Esophagus squamous epithelium (tissue), 5 donors: ENCODE data around the gene CBLB. TPM values are rescaled to one million over a fixed set of nuclear protein-coding genes. Genes with fewer than 3 reads are reported as not detected.

ENCODE experiments used
- DNase-seq: peaks from one replicate; lab custom pipeline; 2025; lab: John Stamatoyannopoulos, UW
- H3K27ac ChIP-seq, 4 donors: fragments of 200-600 bp; sonication (generic); one replicate each; pipeline ENCODE4 v1.5.1; 2016 to 2019; ENCODE audit warnings: mild to moderate bottlenecking in 1 of 4
- H3K27me3 ChIP-seq, 4 donors: fragments of 200-600 bp; sonication (generic); 1 replicate in 3 of 4; 2 replicates in 1 of 4; pipeline versions ENCODE4 v1.5.1 to v1.6.0; 2017 to 2021; ENCODE audit warnings: antibody characterized with exemption in 1 of 4
- H3K36me3 ChIP-seq, 3 donors: fragments of 200-600 bp; sonication (generic); one replicate each; pipeline ENCODE4 v1.5.1; 2016 to 2019
- H3K4me1 ChIP-seq, 3 donors: fragments of 200-600 bp; sonication (generic); one replicate each; pipeline ENCODE4 v1.5.1; 2017 to 2019
- H3K4me3 ChIP-seq, 4 donors: fragments of 200-600 bp; sonication (generic); 1 replicate in 3 of 4; 2 replicates in 1 of 4; pipeline ENCODE4 v1.5.1; 2016 to 2019; ENCODE audit warnings: mild to moderate bottlenecking in 2 of 4, moderate library complexity in 1 of 4
- H3K9me3 ChIP-seq, 3 donors: fragments of 200-600 bp; sonication (generic); one replicate each; pipeline ENCODE4 v1.5.1; 2016 to 2019
- CTCF ChIP-seq, 6 experiments: fragments of 450-650 bp in 4 of 6; fragments of 200-600 bp in 2 of 6; sonication (generic) in 2 of 6; IDR thresholded peaks; one replicate each; pipeline ENCODE4 v1.5.1; 2016 to 2019; ENCODE audit warnings: antibody characterized with exemption in 6 of 6, mild to moderate bottlenecking in 4 of 6, moderate library complexity in 4 of 6
- POLR2A ChIP-seq, 4 donors: fragments of 450-650 bp; IDR thresholded peaks; one replicate each; pipeline ENCODE4 v1.6.1; 2017; ENCODE audit warnings: antibody characterized with exemption in 4 of 4, mild to moderate bottlenecking in 4 of 4, moderate library complexity in 3 of 4
- WGBS, 2 donors: methylation state at CpG; one replicate each; pipeline ENCODE4 v1.1.5; 2018; 5-methylcytosine and 5-hydroxymethylcytosine counted together
- intact Hi-C: fragments of 100-400 bp; cut with DNase I; formaldehyde crosslinking; loops from one replicate; pipeline ENCODE4 v1.15.0; 2022
- total RNA-seq, 4 donors: library from RNA; depleted of rRNA; stranded (reverse); fragments of >200 nt; gene quantifications; one replicate each; pipeline ENCODE4 v1.1.0, GENCODE V29; 2016
- donor health status: DM: yes; HTN: yes; CAD: no.

Gene CBLB
- 10 to 100 TPM in 3 of 4 donors, 1 to 10 TPM in 1; 6.7 to 29.4 (median 19.6) TPM for total RNA-seq

DNA sequence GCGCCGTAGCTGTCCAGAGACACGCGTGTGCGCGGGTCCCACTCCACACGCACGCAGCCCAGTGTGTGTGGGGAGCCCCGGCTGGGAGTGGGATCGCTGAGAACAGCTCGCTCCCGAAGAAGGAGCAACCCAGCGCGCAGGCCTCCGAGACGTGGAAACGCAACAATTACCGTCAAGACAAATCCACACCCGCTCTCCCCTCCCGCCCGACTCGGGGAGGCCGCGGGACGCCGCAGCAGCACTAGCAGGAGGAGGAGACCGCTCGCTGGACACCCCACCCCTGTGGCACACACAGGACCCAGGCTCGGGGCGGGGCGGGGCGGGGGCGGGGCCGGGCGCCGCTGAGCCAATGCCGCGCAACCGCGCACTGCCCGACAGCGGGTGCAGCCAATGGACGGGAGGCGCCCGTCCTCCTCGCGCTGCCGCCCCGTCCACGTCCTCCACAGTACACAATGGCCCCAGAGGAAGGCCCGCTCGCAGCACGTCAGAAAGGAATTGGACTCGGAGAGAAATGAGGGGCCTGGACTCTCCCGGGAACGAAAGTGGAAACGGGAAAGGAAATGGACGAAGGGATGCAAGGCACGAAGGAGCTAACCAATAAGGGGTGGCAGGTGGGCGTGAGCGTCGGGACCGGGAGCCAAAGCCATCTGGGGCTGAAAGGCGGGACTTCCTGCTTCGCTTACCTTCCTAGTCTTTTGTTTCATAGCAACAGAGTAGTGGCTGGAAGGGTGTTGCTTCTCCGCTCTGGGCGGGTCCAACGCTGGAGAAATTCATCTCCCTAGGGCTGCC, at the start of gene CBLB:
Gene CBLB, minus strand, starts transcription at position 271 of the 789 bp plus-strand sequence. CDS start 1,435 bp downstream, outside the sequence.
- no peaks in the 10 kb centered on the region for H3K9me3 ChIP-seq
- TF ChIP-seq POLR2A (IDR thresholded peaks at IDR 0.05) (peak in 3 of 4 donors; percentile 39 to 91 (median 89)), CTCF (IDR thresholded peaks at IDR 0.05) (no peak)
- intact Hi-C loops, result no loop called here
- H3K27me3 ChIP-seq, result no peaks in the 10 kb centered on the region
- no peaks in the 10 kb centered on the region for H3K36me3 ChIP-seq
- peaks cover 3 to 47% (median 5%) of the 10 kb centered on the region in 3 donors for H3K4me1 ChIP-seq
- WGBS, 2 donors, result 0% methylated on average over 6 to 15 of the region's 68 CpGs
- peak; percentile 66 for DNase-seq
- H3K4me3 ChIP-seq, result peak within 1 kb of the TSS; percentile 71 to 93 (median 90)
- H3K27ac ChIP-seq, result peak within 1 kb of the TSS; percentile 90 to 98 (median 97)

GRCh38 chr3:105916767-105917166, 48.0 kb upstream of the CBLB start:
- WGBS, 2 donors, result 95 to 96% methylated on average over 2 of the region's 2 CpGs
- intact Hi-C loops, result no loop called here

GRCh38 chr3:105915524-105915923, 46.7 kb upstream of the CBLB start:
- Histone ChIP-seq H3K4me1 (no peaks in the 10 kb centered on the region), H3K36me3 (no peaks in the 10 kb centered on the region), H3K4me3 (no peak overlapping the region), H3K9me3 (no peaks in the 10 kb centered on the region), H3K27me3 (no peaks in the 10 kb centered on the region), H3K27ac (no peak overlapping the region)
- no peak for DNase-seq
- TF ChIP-seq CTCF (IDR thresholded peaks at IDR 0.05) (no peak), POLR2A (IDR thresholded peaks at IDR 0.05) (no peak)
- 79 to 80% methylated on average over 2 of the region's 2 CpGs for WGBS, 2 donors
- intact Hi-C loops, result no loop called here

More at GRCh38 chr3:105916767-105917166, 48.0 kb upstream of the CBLB start:
- H3K4me1 ChIP-seq, result no peaks in the 10 kb centered on the region
- no peaks in the 10 kb centered on the region for H3K36me3 ChIP-seq
- TF ChIP-seq POLR2A (IDR thresholded peaks at IDR 0.05) (no peak), CTCF (IDR thresholded peaks at IDR 0.05) (no peak)
- H3K27ac ChIP-seq, result no peak overlapping the region
- H3K9me3 ChIP-seq, result no peaks in the 10 kb centered on the region
- H3K4me3 ChIP-seq, result no peak overlapping the region
- no peak for DNase-seq
- H3K27me3 ChIP-seq, result no peaks in the 10 kb centered on the region

GRCh38 chr3:105913616-105914015, 44.8 kb upstream of the CBLB start:
- H3K4me1 ChIP-seq, result no peaks in the 10 kb centered on the region
- H3K36me3 ChIP-seq, result no peaks in the 10 kb centered on the region
- H3K4me3 ChIP-seq, result no peak overlapping the region
- 93 to 95% methylated on average over 7 of the region's 7 CpGs for WGBS, 2 donors
- intact Hi-C loops, result no loop called here
- no peak for DNase-seq
- TF ChIP-seq CTCF (IDR thresholded peaks at IDR 0.05), result no peak
- TF ChIP-seq POLR2A (IDR thresholded peaks at IDR 0.05), result no peak
- no peaks in the 10 kb centered on the region for H3K27me3 ChIP-seq
- no peak overlapping the region for H3K27ac ChIP-seq
- no peaks in the 10 kb centered on the region for H3K9me3 ChIP-seq

- TF ChIP-seq CTCF (IDR thresholded peaks at IDR 0.05), result no peak
- TF ChIP-seq POLR2A (IDR thresholded peaks at IDR 0.05), result no peak
These were observed 44.1 kb upstream of the CBLB start for GRCh38 chr3:105912891-105913290.

More at GRCh38 chr3:105912891-105913290, 44.1 kb upstream of the CBLB start:
- intact Hi-C loops, result no loop called here
- H3K27me3 ChIP-seq, result no peaks in the 10 kb centered on the region
- no peaks in the 10 kb centered on the region for H3K9me3 ChIP-seq
- no peak for DNase-seq
- no peak overlapping the region for H3K4me3 ChIP-seq
- H3K36me3 ChIP-seq, result no peaks in the 10 kb centered on the region
- peaks cover 0 to 2% (median 0%) of the 10 kb centered on the region in 3 donors for H3K4me1 ChIP-seq
- no peak overlapping the region for H3K27ac ChIP-seq
